Esophagus (tissue), 2 donors: ENCODE measurements around the gene CCIN. TPM values are rescaled to one million over a fixed set of nuclear protein-coding genes. Genes with fewer than 3 reads are reported as not detected.
"Not testable (repeated sequence)": the region's sequence is repeated elsewhere in the genome, so short reads cannot be mapped to it uniquely, and the experiment has no call there.

Source experiments
- H3K27ac ChIP-seq, 2 donors: one replicate each; pipeline ENCODE4 v1.5.1; 2013; ENCODE audit warnings: low read depth in 2 of 2, mild to moderate bottlenecking in 2 of 2, inconsistent platforms in 1 of 2, low read length in 1 of 2, moderate library complexity in 1 of 2
- H3K27me3 ChIP-seq, 2 donors: one replicate each; pipeline ENCODE4 v1.6.1; 2013; ENCODE audit warnings: low read length in 2 of 2, control low read depth in 1 of 2, mild to moderate bottlenecking in 1 of 2; ENCODE audit not compliant: insufficient read depth in 2 of 2, control insufficient read depth in 1 of 2
- H3K36me3 ChIP-seq, 2 donors: one replicate each; pipeline ENCODE4 v1.6.1; 2013; ENCODE audit warnings: low read length in 1 of 2; ENCODE audit not compliant: control insufficient read depth in 2 of 2, insufficient read depth in 2 of 2
- H3K4me1 ChIP-seq, 2 donors: one replicate each; pipeline ENCODE4 v1.6.1; 2013; ENCODE audit warnings: low read length in 1 of 2; ENCODE audit not compliant: control insufficient read depth in 2 of 2, insufficient read depth in 2 of 2
- H3K4me3 ChIP-seq, 2 donors: one replicate each; pipeline ENCODE4 v1.5.1; 2013; ENCODE audit warnings: low read length in 2 of 2, mild to moderate bottlenecking in 2 of 2, low read depth in 1 of 2, moderate library complexity in 1 of 2
- H3K9me3 ChIP-seq, 2 donors: one replicate each; pipeline ENCODE4 v1.6.1; 2013; ENCODE audit warnings: mild to moderate bottlenecking in 2 of 2, low read depth in 1 of 2, low read length in 1 of 2, moderate library complexity in 1 of 2; ENCODE audit not compliant: control insufficient read depth in 2 of 2, insufficient read depth in 1 of 2
- WGBS, 2 donors: extraction: QIAGEN DNeasy Blood & Tissue Kit; methylation state at CpG; one replicate each; pipeline ENCODE4 v1.1.7; 2013; 5-methylcytosine and 5-hydroxymethylcytosine counted together
- polyA plus RNA-seq, 2 donors: library from polyadenylated mRNA; stranded (reverse); fragments of 200-250 nt; gene quantifications; one replicate each; pipeline ENCODE4 v1.2.3, GENCODE V29; 2013
- donor health status: healthy with polysubstance abuse.
- donor health status: Bipolar disorder and iron deficiency.

CCIN gene
- polyA plus RNA-seq, 2 donors: not detected

- 94 to 98% methylated on average over 6 of the region's 6 CpGs for WGBS, 2 donors
- H3K9me3 ChIP-seq: no peaks in the 10 kb centered on the region
- H3K4me1 ChIP-seq: peaks cover 0 to 2% of the 10 kb centered on the region in 2 donors
- no peaks in the 10 kb centered on the region for H3K36me3 ChIP-seq
- H3K27me3 ChIP-seq: no peaks in the 10 kb centered on the region
- H3K4me3 ChIP-seq: no peak overlapping the region
- no peak overlapping the region for H3K27ac ChIP-seq
Observed at GRCh38 chr9:36156116-36156515, 13.1 kb upstream of the CCIN start.

DNA sequence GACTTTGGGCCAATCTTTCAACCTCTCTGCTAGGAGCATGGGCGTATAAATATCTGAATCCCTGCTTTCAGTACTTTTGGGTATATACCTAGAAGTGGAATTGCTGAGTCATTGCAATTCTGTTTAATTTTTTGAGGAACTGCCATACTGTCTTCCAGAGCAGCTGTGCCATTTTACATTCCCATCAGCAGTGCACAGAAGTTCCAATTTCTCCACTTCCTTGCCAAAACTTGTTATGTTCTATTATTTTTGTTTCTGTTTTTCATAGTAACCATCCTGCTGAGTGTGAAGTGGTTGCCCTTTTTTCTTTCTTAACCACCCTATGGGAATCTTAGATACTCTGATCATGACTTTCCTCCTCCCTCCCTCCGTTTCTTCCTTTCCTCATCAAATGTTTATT, 11.1 kb upstream of the CCIN start:
- Histone ChIP-seq H3K27ac (peak overlapping the region in 1 of 2 donors; percentile 18), H3K36me3 (no peaks in the 10 kb centered on the region), H3K9me3 (no peaks in the 10 kb centered on the region), H3K4me1 (no peaks in the 10 kb centered on the region), H3K4me3 (no peak overlapping the region), H3K27me3 (no peaks in the 10 kb centered on the region)
- WGBS, 2 donors: 68 to 74% methylated on average over 2 of the region's 2 CpGs

- no peaks in the 10 kb centered on the region for H3K9me3 ChIP-seq
- 74 to 75% methylated on average over 7 of the region's 7 CpGs for WGBS, 2 donors
- peak overlapping the region in 1 of 2 donors; percentile 21 for H3K27ac ChIP-seq
- no peak overlapping the region for H3K4me3 ChIP-seq
- H3K36me3 ChIP-seq: no peaks in the 10 kb centered on the region
- no peaks in the 10 kb centered on the region for H3K27me3 ChIP-seq
- H3K4me1 ChIP-seq: no peaks in the 10 kb centered on the region
Observed at GRCh38 chr9:36158917-36159316, 10.3 kb upstream of the CCIN start.

DNA sequence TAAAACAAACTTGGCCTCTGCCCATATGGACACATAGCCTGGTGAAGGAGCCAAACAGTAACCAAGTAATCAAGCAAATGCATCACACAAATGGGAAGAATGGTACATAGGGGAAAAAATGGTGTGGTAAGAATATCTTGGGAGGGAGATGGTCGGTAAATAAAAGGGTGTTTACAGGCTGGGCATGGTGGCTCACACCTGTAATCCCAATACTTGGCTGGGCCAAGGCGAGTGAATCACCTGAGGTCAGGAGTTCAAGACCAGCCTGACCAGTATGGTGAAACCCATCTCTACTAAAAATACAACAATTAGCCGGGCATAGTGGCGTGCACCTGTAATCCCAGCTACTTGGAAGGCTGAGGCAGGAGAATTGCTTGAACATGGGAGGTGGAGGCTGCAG, 9.7 kb upstream of the CCIN start:
- WGBS, 2 donors: 70 to 80% methylated on average over 4 of the region's 4 CpGs
- H3K4me3 ChIP-seq, H3K4me1 ChIP-seq, H3K27me3 ChIP-seq, H3K9me3 ChIP-seq, H3K36me3 ChIP-seq: not testable (repeated sequence)
- peak overlapping the region in 1 of 2 donors; percentile 21 for H3K27ac ChIP-seq

DNA sequence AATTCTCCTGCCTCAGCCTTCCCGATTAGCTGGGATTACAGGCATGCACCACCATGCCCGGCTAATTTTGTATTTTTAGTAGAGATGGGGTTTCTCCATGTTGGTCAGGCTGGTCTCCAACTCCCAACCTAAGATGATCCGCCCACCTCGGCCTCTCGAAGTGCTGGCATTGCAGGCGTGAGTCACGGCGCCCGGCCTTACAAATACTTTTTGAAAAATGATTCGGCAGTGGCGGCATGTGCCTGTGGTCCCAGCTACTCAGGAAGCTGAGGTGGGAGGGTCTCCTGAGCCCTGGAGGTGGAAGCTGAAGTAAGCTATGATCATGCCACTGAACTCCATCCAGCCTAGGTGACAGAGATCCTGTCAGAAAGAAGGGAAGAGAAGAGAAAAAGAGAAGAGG, 9.1 kb upstream of the CCIN start:
- H3K27me3 ChIP-seq, H3K4me3 ChIP-seq, H3K9me3 ChIP-seq, H3K27ac ChIP-seq, H3K36me3 ChIP-seq, H3K4me1 ChIP-seq: not testable (repeated sequence)
- WGBS, 2 donors: 78 to 85% methylated on average over 11 of the region's 11 CpGs

DNA sequence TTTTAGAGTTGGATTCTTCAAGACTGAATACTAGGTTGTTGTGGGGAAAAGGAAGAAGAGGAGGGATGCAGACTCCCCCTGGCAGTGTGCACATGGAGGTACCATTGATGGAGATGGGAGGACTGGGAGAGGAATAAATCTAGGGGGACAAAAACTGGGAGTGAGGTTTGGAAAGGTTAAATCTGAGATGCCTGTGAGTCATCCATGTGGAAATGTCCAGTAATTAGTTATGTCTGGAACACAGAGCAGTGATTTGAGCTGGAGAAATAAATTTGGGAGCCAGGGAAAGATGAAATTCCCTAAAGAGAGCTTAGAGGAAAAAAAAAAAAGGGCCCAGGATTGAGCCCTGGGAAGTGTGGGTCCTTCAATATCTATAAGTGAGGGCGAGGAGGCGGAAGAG, 8.0 kb upstream of the CCIN start:
- Histone ChIP-seq H3K27me3 (no peaks in the 10 kb centered on the region), H3K4me3 (no peak overlapping the region), H3K4me1 (no peaks in the 10 kb centered on the region), H3K27ac (peak overlapping the region; percentile 17 to 18), H3K36me3 (no peaks in the 10 kb centered on the region), H3K9me3 (no peaks in the 10 kb centered on the region)
- 83 to 91% methylated on average over 2 of the region's 2 CpGs for WGBS, 2 donors

DNA sequence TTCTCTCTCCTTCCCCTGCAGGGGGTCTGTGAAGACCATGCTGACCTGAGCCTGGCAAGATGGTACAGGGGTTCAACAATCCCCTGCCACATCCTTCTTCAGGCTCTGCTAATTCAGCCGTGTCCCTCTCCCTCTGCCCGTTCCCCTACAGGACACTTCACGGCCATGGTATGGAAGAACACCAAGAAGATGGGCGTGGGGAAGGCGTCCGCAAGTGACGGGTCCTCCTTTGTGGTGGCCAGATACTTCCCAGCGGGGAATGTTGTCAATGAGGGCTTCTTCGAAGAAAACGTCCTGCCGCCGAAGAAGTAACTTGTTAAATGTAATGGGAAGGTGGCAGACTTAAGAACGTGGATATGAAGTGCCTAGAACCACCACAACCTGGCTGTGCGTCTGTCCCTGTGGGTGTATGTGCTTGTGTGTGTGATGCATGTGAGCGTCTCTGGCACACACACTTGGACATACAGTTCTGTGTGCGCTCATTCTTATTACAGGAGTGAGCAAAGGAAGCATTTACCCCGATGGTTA, 6.9 kb upstream of the CCIN start:
- no peaks in the 10 kb centered on the region for H3K9me3 ChIP-seq
- WGBS, 2 donors: 85 to 87% methylated on average over 17 of the region's 17 CpGs
- no peaks in the 10 kb centered on the region for H3K36me3 ChIP-seq
- H3K27me3 ChIP-seq: no peaks in the 10 kb centered on the region
- H3K27ac ChIP-seq: no peak overlapping the region
- no peaks in the 10 kb centered on the region for H3K4me1 ChIP-seq
- no peak overlapping the region for H3K4me3 ChIP-seq

DNA sequence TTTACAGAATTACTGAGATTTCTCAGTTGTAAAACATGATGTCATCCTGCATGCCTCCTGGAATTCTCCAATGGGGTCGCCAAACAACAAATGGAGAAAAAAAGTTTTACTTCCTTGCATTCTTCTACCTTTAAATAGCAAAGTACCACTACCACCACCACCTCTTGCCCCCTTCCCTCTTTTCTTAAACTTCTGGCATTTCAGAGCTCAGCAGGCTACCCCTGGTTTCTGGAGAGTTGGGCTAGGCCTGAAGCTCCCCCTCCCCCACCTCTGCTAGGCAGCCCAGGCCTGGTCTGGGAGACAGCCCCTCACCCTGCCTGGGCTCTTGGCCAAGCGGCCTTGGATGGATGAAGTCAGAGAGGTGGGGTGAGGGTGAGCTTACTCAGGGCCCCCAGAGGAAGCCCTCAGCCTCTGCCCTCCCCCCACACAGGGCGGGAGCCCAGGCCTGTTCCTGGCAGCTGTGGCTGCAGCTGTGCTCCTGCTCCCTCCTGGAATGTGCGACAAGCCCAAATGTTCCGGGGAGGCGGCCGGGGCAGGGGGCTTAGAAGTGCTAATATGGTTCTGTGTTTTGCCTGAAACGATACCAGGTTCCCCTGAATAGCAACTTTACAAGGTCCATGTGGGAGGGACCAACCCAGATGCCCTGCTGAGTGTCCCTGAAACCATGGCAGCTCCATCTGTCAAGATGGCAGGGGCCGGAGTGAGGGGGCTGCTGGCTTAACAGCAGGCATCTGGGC, 6.0 kb upstream of the CCIN start:
- no peak overlapping the region for H3K4me3 ChIP-seq
- no peaks in the 10 kb centered on the region for H3K36me3 ChIP-seq
- H3K9me3 ChIP-seq: no peaks in the 10 kb centered on the region
- WGBS, 2 donors: 48 to 57% methylated on average over 9 of the region's 9 CpGs
- no peaks in the 10 kb centered on the region for H3K27me3 ChIP-seq
- no peaks in the 10 kb centered on the region for H3K4me1 ChIP-seq
- peak overlapping the region; percentile 43 to 56 for H3K27ac ChIP-seq

GRCh38 chr9:36163786-36164170, 5.4 kb upstream of the CCIN start:
- Histone ChIP-seq H3K27me3 (no peaks in the 10 kb centered on the region), H3K9me3 (no peaks in the 10 kb centered on the region), H3K27ac (peak overlapping the region; percentile 43 to 56), H3K4me3 (no peak overlapping the region), H3K36me3 (no peaks in the 10 kb centered on the region), H3K4me1 (no peaks in the 10 kb centered on the region)
- 60 to 69% methylated on average over 4 of the region's 4 CpGs for WGBS, 2 donors

DNA sequence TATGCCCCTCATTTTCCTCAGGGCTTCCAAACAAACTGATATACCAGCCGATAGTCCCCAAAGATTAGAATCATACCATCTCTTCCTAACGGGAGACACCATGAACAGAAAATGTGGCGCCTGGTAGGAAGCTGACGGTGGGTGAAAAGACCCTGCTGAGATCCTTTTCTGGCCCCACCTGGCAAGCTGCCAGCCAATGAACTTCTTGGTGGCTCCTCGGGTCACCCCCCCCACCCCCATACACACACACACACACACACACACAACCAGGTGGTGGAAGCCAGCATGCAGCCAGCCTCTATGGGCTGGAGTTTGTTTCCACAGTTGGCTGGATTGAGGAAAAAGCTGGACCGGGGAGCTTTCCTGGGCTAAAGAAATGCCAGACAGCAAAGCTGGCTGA, 4.8 kb upstream of the CCIN start:
- WGBS, 2 donors: 73 to 79% methylated on average over 6 of the region's 6 CpGs
- H3K27ac ChIP-seq: peak overlapping the region in 1 of 2 donors; percentile 14

More for the DNA sequence above, 4.8 kb upstream of the CCIN start:
- H3K9me3 ChIP-seq: no peaks in the 10 kb centered on the region
- H3K4me3 ChIP-seq: no peak overlapping the region
- H3K36me3 ChIP-seq: no peaks in the 10 kb centered on the region
- H3K27me3 ChIP-seq: no peaks in the 10 kb centered on the region
- H3K4me1 ChIP-seq: no peaks in the 10 kb centered on the region
